Right lobe of liver (tissue), 6 donors: Measurements from ENCODE around the gene COX19. TPM values are rescaled to one million over a fixed set of nuclear protein-coding genes. Genes with fewer than 3 reads are reported as not detected.

ENCODE experiments used
- ATAC-seq, 4 donors: fragments of 200-7000 bp; cut with Tn5 transposase; one replicate each; pipeline ENCODE4 v1.9.1; 2020; ENCODE audit warnings: mild to moderate bottlenecking in 4 of 4, moderate library complexity in 4 of 4
- DNase-seq, 3 donors: peaks; one replicate each; pipeline ENCODE4 v3.0.0-alpha.2; 2020
- H3K27ac ChIP-seq, 3 donors: fragments of 200-600 bp; one replicate each; pipeline ENCODE4 v1.8.0; 2022
- H3K27me3 ChIP-seq, 2 donors: fragments of 200-600 bp; one replicate each; pipeline ENCODE4 v1.8.0; 2022
- H3K36me3 ChIP-seq, 4 donors: fragments of 200-600 bp; sonication (generic) in 1 of 4; one replicate each; pipeline versions ENCODE4 v1.5.1 to v1.8.0; 2017 to 2022; ENCODE audit warnings: control low read depth in 1 of 4
- H3K4me1 ChIP-seq, 4 donors: fragments of 200-600 bp; sonication (generic) in 1 of 4; one replicate each; pipeline versions ENCODE4 v1.5.1 to v1.8.0; 2017 to 2022; ENCODE audit warnings: control low read depth in 1 of 4
- H3K4me3 ChIP-seq, 3 donors: fragments of 200-600 bp; one replicate each; pipeline ENCODE4 v1.8.0; 2022
- H3K9me3 ChIP-seq, 4 donors: fragments of 200-600 bp; sonication (generic) in 1 of 4; one replicate each; pipeline versions ENCODE4 v1.5.1 to v1.8.0; 2017 to 2022; ENCODE audit warnings: control low read depth in 1 of 4
- CTCF ChIP-seq, 4 donors: fragments of 200-600 bp in 3 of 4; fragments of 450-650 bp in 1 of 4; IDR thresholded peaks; one replicate each; pipeline versions ENCODE4 v1.5.1 to v1.8.0; 2016 to 2022; ENCODE audit warnings: antibody characterized with exemption in 4 of 4, mild to moderate bottlenecking in 2 of 4
- POLR2A ChIP-seq: fragments of 450-650 bp; IDR thresholded peaks from one replicate; pipeline ENCODE4 v1.6.1; 2017; ENCODE audit warnings: antibody characterized with exemption, mild to moderate bottlenecking
- WGBS: methylation state at CpG from one replicate; pipeline ENCODE4 v1.1.6; 2018; ENCODE audit warnings: low coverage, low lambda C conversion rate; ENCODE audit not compliant: insufficient coverage; ENCODE audit errors: missing lambda C conversion rate; 5-methylcytosine and 5-hydroxymethylcytosine counted together
- intact Hi-C, 2 donors: fragments of 100-400 bp; cut with DNase I; formaldehyde crosslinking; loops; one replicate each; pipeline versions ENCODE4 v1.11.2 to v1.14.1; 2022
- total RNA-seq, 6 experiments: library from RNA; depleted of rRNA in 2 of 6; stranded (reverse); fragments of >200 nt in 2 of 6; fragmentation: NEBNext Ultra II Directional in 3 of 6; extraction: Animal tissue kit (Norgen Biotek cat#: 25700) in 3 of 6; gene quantifications; one replicate each; pipeline versions ENCODE4 v1.1.0 to v1.2.4, GENCODE V29; 2016 to 2023
- donor health status: DM: no; HTN: yes; CAD: no.
- donor health status: DM: no; HTN: no; CAD: no.
- donor health status: DM: no; HTN: no; CAD: no.
- donor health status: DM: no; HTN: yes; CAD: no.
- donor health status: DM: no; HTN: yes; CAD: no.

Gene COX19
- total RNA-seq, 6 experiments from 2014 or later, result 3.2 to 6.5 (median 4.0) TPM

GRCh38 chr7:964401-965231 lies 10.7 kb downstream of the COX19 start:
- 24% methylated on average over 19 of the region's 27 CpGs for WGBS
- intact Hi-C loops, result loop anchor here in 1 of 2 donors (5.0 kb wide), 1 partner anchor 67 kb away; no protein-coding TSS in a partner anchor
- no peak for TF ChIP-seq POLR2A
- no peak for TF ChIP-seq CTCF (IDR thresholded peaks at IDR 0.05)
- Histone ChIP-seq H3K4me3 (no peak overlapping the region), H3K4me1 (peaks cover 0 to 4% (median 0%) of the 10 kb centered on the region in 4 donors), H3K27ac (peak overlapping the region in 1 of 3 donors; percentile 8), H3K36me3 (peaks cover 0 to 26% (median 4%) of the 10 kb centered on the region in 4 donors), H3K27me3 (no peaks in the 10 kb centered on the region), H3K9me3 (no peaks in the 10 kb centered on the region)
- DNase-seq (peak in 2 of 3 donors; percentile 24 to 58), ATAC-seq (peak; percentile 34 to 66 (median 48))

- ATAC-seq (peak in 1 of 4 donors; percentile 23), DNase-seq (peak in 2 of 3 donors; percentile 24 to 50)
- H3K36me3 ChIP-seq, result peaks cover 0 to 15% (median 3%) of the 10 kb centered on the region in 4 donors
- no peak overlapping the region for H3K4me3 ChIP-seq
- peak in 1 of 4 donors; percentile 14 for TF ChIP-seq CTCF (IDR thresholded peaks at IDR 0.05)
- TF ChIP-seq POLR2A, result no peak
- H3K9me3 ChIP-seq, result no peaks in the 10 kb centered on the region
- WGBS, result 11% methylated on average over 7 of the region's 37 CpGs
- peaks cover 0 to 4% (median 0%) of the 10 kb centered on the region in 4 donors for H3K4me1 ChIP-seq
- H3K27me3 ChIP-seq, result no peaks in the 10 kb centered on the region
- H3K27ac ChIP-seq, result no peak overlapping the region
- intact Hi-C loops, result no loop called here
These were observed 11.9 kb downstream of the COX19 start for GRCh38 chr7:963236-964078.

GRCh38 chr7:962401-963081 lies 12.8 kb downstream of the COX19 start:
- Histone ChIP-seq H3K4me1 (peaks cover 0 to 4% (median 0%) of the 10 kb centered on the region in 4 donors), H3K36me3 (peaks cover 0 to 7% (median under 1%) of the 10 kb centered on the region in 4 donors), H3K27ac (no peak overlapping the region), H3K27me3 (no peaks in the 10 kb centered on the region), H3K9me3 (no peaks in the 10 kb centered on the region), H3K4me3 (no peak overlapping the region)
- WGBS, result 40% methylated on average over 1 of the region's 17 CpGs
- intact Hi-C loops, result no loop called here
- no peak for ATAC-seq
- peak in 2 of 3 donors; percentile 17 to 44 for DNase-seq
- TF ChIP-seq POLR2A, result no peak
- TF ChIP-seq CTCF (IDR thresholded peaks at IDR 0.05), result no peak
